ENCODE results near the gene SERPINA1. TPM values are rescaled to one million over a fixed set of nuclear protein-coding genes. Genes with fewer than 3 reads are reported as not detected.

SERPINA1 gene
- total and polyA plus RNA-seq, 7 donors, result 1.9 to 134 (median 26.6) TPM

- no peak overlapping the region for H3K4me3 ChIP-seq
- intact Hi-C loops (cut with DNase I), result no loop called here
- H3K4me1 ChIP-seq, result no peaks in the 10 kb centered on the region
- H3K36me3 ChIP-seq, result no peaks in the 10 kb centered on the region
- 96% methylated on average over 5 to 7 of the region's 7 CpGs for WGBS, 2 donors
- DNase-seq, result no peak
- H3K27me3 ChIP-seq, result no peaks in the 10 kb centered on the region
- no peaks in the 10 kb centered on the region for H3K9me3 ChIP-seq
- no peak for TF ChIP-seq POLR2AphosphoS5 (IDR thresholded peaks at IDR 0.05)
- TF ChIP-seq CTCF (IDR thresholded peaks at IDR 0.05), result no peak
- no peak for TF ChIP-seq POLR2A (IDR thresholded peaks at IDR 0.05)
- TF ChIP-seq EP300 (IDR thresholded peaks at IDR 0.05), result no peak
- no peak overlapping the region for H3K27ac ChIP-seq
Observed at GRCh38 chr14:94361682-94362081, 26.7 kb downstream of the SERPINA1 start.

GRCh38 chr14:94360945-94361565, 27.3 kb downstream of the SERPINA1 start:
- Histone ChIP-seq H3K4me3 (no peak overlapping the region), H3K27ac (no peak overlapping the region), H3K4me1 (no peaks in the 10 kb centered on the region), H3K27me3 (no peaks in the 10 kb centered on the region), H3K9me3 (no peaks in the 10 kb centered on the region), H3K36me3 (no peaks in the 10 kb centered on the region)
- intact Hi-C loops (cut with DNase I), result no loop called here
- no peak for DNase-seq
- WGBS, 2 donors, result 64 to 75% methylated on average over 7 of the region's 7 CpGs
- TF ChIP-seq EP300 (IDR thresholded peaks at IDR 0.05) (no peak), CTCF (IDR thresholded peaks at IDR 0.05) (no peak), POLR2AphosphoS5 (IDR thresholded peaks at IDR 0.05) (no peak), POLR2A (IDR thresholded peaks at IDR 0.05) (no peak)

GRCh38 chr14:94357166-94357565, 31.2 kb downstream of the SERPINA1 start:
- 63 to 71% methylated on average over 1 of the region's 1 CpG for WGBS, 2 donors
- Histone ChIP-seq H3K27ac (no peak overlapping the region), H3K4me3 (no peak overlapping the region), H3K36me3 (no peaks in the 10 kb centered on the region), H3K4me1 (no peaks in the 10 kb centered on the region), H3K9me3 (no peaks in the 10 kb centered on the region), H3K27me3 (no peaks in the 10 kb centered on the region)
- no peak for TF ChIP-seq CTCF (IDR thresholded peaks at IDR 0.05)
- no peak for TF ChIP-seq POLR2A (IDR thresholded peaks at IDR 0.05)
- no peak for TF ChIP-seq EP300 (IDR thresholded peaks at IDR 0.05)
- TF ChIP-seq POLR2AphosphoS5 (IDR thresholded peaks at IDR 0.05), result no peak
- intact Hi-C loops (cut with DNase I), result loop anchor here (5.0 kb wide), 1 partner anchor 130 kb away; no protein-coding TSS in a partner anchor
- DNase-seq, result no peak

- DNase-seq, result no peak
- H3K36me3 ChIP-seq, result no peaks in the 10 kb centered on the region
- intact Hi-C loops (cut with DNase I), result loop anchor here (5.0 kb wide), 1 partner anchor 131 kb away; no protein-coding TSS in a partner anchor
- no peaks in the 10 kb centered on the region for H3K9me3 ChIP-seq
- no peaks in the 10 kb centered on the region for H3K4me1 ChIP-seq
- H3K4me3 ChIP-seq, result no peak overlapping the region
- 67 to 87% methylated on average over 5 of the region's 5 CpGs for WGBS, 2 donors
- H3K27me3 ChIP-seq, result no peaks in the 10 kb centered on the region
- H3K27ac ChIP-seq, result no peak overlapping the region
- TF ChIP-seq EP300 (IDR thresholded peaks at IDR 0.05), result no peak
- TF ChIP-seq POLR2AphosphoS5 (IDR thresholded peaks at IDR 0.05), result no peak
- TF ChIP-seq POLR2A (IDR thresholded peaks at IDR 0.05), result no peak
- TF ChIP-seq CTCF (IDR thresholded peaks at IDR 0.05), result no peak
Observed at GRCh38 chr14:94356379-94357056, 31.9 kb downstream of the SERPINA1 start.

Measured in sigmoid colon (tissue), 7 donors.